NCI-H2107 treated with DMSO at 0.1 percent for 48 hours (cell line): Measurements from ENCODE around the gene CYP2C18.
"Not testable (repeated sequence)": the region's sequence is repeated elsewhere in the genome, so short reads cannot be mapped to it uniquely, and the experiment has no call there.

Experiments
- DNase-seq: peaks from one replicate; lab custom pipeline; 2025; ENCODE audit not compliant: unreplicated experiment; lab: John Stamatoyannopoulos, UW

CYP2C18 gene

GRCh38 chr10:94738588-94738987 is 55.1 kb downstream of the CYP2C18 start:
- no peak for DNase-seq

GRCh38 chr10:94747137-94747536 is 63.6 kb downstream of the CYP2C18 start:
- no peak for DNase-seq

- no peak for DNase-seq
These were observed 64.3 kb downstream of the CYP2C18 start for GRCh38 chr10:94747838-94748237.

GRCh38 chr10:94757916-94758315 is 74.4 kb downstream of the CYP2C18 start:
- no peak for DNase-seq

GRCh38 chr10:94760586-94761178 is 77.2 kb downstream of the CYP2C18 start:
- DNase-seq, result no peak

- no peak for DNase-seq
These were observed 78.9 kb downstream of the CYP2C18 start, which contains the start of gene CYP2C19 for GRCh38 chr10:94762393-94762792. CYP2C19 (plus strand) TSS chr10:94762681; CDS start chr10:94762706, 25 bp downstream.

GRCh38 chr10:94775425-94775824 is 91.9 kb downstream of the CYP2C18 start:
- DNase-seq, result not testable (repeated sequence)

GRCh38 chr10:94777886-94778458 is 94.4 kb downstream of the CYP2C18 start:
- no peak for DNase-seq

- no peak for DNase-seq
These were observed 97.3 kb downstream of the CYP2C18 start for GRCh38 chr10:94780844-94781243.

- DNase-seq, result no peak
These were observed 100.7 kb downstream of the CYP2C18 start for GRCh38 chr10:94784256-94784655.

- no peak for DNase-seq
These were observed 101.7 kb downstream of the CYP2C18 start for GRCh38 chr10:94785211-94785610.
